K562 (cell line): ENCODE data around the gene WDR45. TPM values are rescaled to one million over a fixed set of nuclear protein-coding genes. Genes with fewer than 3 reads are reported as not detected.

Experiments used
- GATAD2B ChIP-seq: fragments of 450-650 bp; IDR thresholded peaks from 2 replicates; pipeline ENCODE4 v1.6.1; 2017; ENCODE audit warnings: mild to moderate bottlenecking, borderline replicate concordance
- MAFF ChIP-seq: IDR thresholded peaks from 2 replicates; pipeline ENCODE4 v1.6.1; 2012; ENCODE audit warnings: low read length, improper control_type of control experiment
- MBD2 ChIP-seq: sonication (generic); IDR thresholded peaks from 2 replicates; pipeline ENCODE4 v1.6.1; 2016; ENCODE audit warnings: low read depth, borderline replicate concordance
- NBN ChIP-seq: fragments of 450-650 bp; IDR thresholded peaks from 2 replicates; pipeline ENCODE4 v1.6.1; 2016; ENCODE audit warnings: low read depth, mild to moderate bottlenecking
- POLR3A ChIP-seq: IDR thresholded peaks from 2 replicates; pipeline ENCODE4 v1.6.1; 2011; ENCODE audit warnings: borderline replicate concordance, mild to moderate bottlenecking, moderate library complexity; ENCODE audit not compliant: insufficient read length, insufficient read depth; ENCODE audit errors: extremely low read depth
- SAP30 ChIP-seq: fragments of 200-600 bp; sonication (generic); IDR thresholded peaks from 2 replicates; pipeline ENCODE4 v1.6.1; 2012; ENCODE audit warnings: borderline replicate concordance, low read depth, mild to moderate bottlenecking, moderate library complexity, low read length, control low read depth, inconsistent platforms; ENCODE audit not compliant: insufficient read depth, poor library complexity, severe bottlenecking
- SP1 ChIP-seq: sonication (generic); formaldehyde crosslinking; IDR thresholded peaks from 2 replicates; pipeline ENCODE4 v1.8.1; 2022; ENCODE audit warnings: mild to moderate bottlenecking, missing genetic modification reagents
- SRF ChIP-seq, 2 experiments: fragments of 250-450, 450-650 bp in 1 of 2; sonication (Bioruptor Pico) in 1 of 2; sonication (generic) in 1 of 2; formaldehyde crosslinking; IDR thresholded peaks; 2 replicates each; pipeline versions ENCODE4 v1.5.0 to v1.5.1; 2020 to 2022; ENCODE audit warnings: mild to moderate bottlenecking in 1 of 2, missing genetic modification reagents in 1 of 2
- SRSF1 ChIP-seq: fragments of 200-400 bp; formaldehyde crosslinking; IDR thresholded peaks from 2 replicates; pipeline ENCODE4 v1.6.1; 2017; ENCODE audit warnings: mild to moderate bottlenecking, low read depth, low read length, moderate library complexity
- YY1 ChIP-seq, 3 experiments: IDR thresholded peaks; 2 replicates each; pipeline ENCODE4 v1.6.1; 2011; ENCODE audit warnings: low read length in 2 of 3, mild to moderate bottlenecking in 2 of 3, moderate library complexity in 2 of 3, borderline replicate concordance in 1 of 3, control low read depth in 1 of 3, low read depth in 1 of 3; ENCODE audit not compliant: insufficient read depth in 3 of 3, insufficient replicate concordance in 2 of 3, control insufficient read depth in 1 of 3, insufficient read length in 1 of 3; ENCODE audit errors: extremely low read depth in 1 of 3
- ZBTB17 ChIP-seq: fragments of 450-650 bp; formaldehyde crosslinking; IDR thresholded peaks from 2 replicates; pipeline ENCODE4 v1.4.0; 2020; ENCODE audit warnings: mild to moderate bottlenecking
- ZNF12 ChIP-seq: sonication (generic); formaldehyde crosslinking; IDR thresholded peaks from 2 replicates; pipeline ENCODE4 v1.4.0; 2020; ENCODE audit warnings: mild to moderate bottlenecking, missing genetic modification reagents
- ZNF175 ChIP-seq: fragments of 200-800 bp; sonication (Bioruptor generic); IDR thresholded peaks from 2 replicates; pipeline ENCODE4 v1.6.1; 2016; ENCODE audit warnings: low read depth, mild to moderate bottlenecking, missing genetic modification characterization, missing compliant biosample characterization
- ZNF274 ChIP-seq: IDR thresholded peaks from 2 replicates; pipeline ENCODE4 v1.6.1; 2011; ENCODE audit warnings: low read depth, mild to moderate bottlenecking, low read length, moderate library complexity, borderline replicate concordance
- polyA plus RNA-seq, 8 experiments: library from polyadenylated mRNA; depleted of rRNA in 4 of 8; stranded (reverse) in 5 of 8; unstranded in 3 of 8; fragments of >200 nt; fragmentation: Nextera tagmentation in 2 of 8; fragmentation: Illumina TruSeq in 1 of 8; extraction: Ambion mirVana in 2 of 8; extraction: Trizol in 1 of 8; gene quantifications; 2 replicates each; pipeline versions ENCODE4 v1.2.1 to v1.2.3, GENCODE V29; 2011 to 2014; ENCODE audit warnings: inconsistent platforms in 1 of 8, missing spikeins in 1 of 8
- total RNA-seq, 7 experiments: library from RNA; depleted of rRNA in 6 of 7; stranded (reverse); fragments of >200 nt in 6 of 7; fragmentation: Illumina TruSeq in 2 of 7; extraction: Trizol in 2 of 7; gene quantifications; 2 replicates each; pipeline versions ENCODE4 v1.2.1 to v1.2.3, GENCODE V29; 2011 to 2021; ENCODE audit warnings: low replicate concordance in 1 of 7
- TF ChIP-seq, protein P1 (sequence below): fragments of 250-450 bp; sonication (Bioruptor Pico); IDR thresholded peaks from 2 replicates; pipeline ENCODE4 v1.4.0; 2020
- TF ChIP-seq, protein P2 (sequence below): sonication (generic); formaldehyde crosslinking; IDR thresholded peaks from 2 replicates; pipeline ENCODE4 v1.8.0; 2023; ENCODE audit warnings: mild to moderate bottlenecking, missing genetic modification reagents
- TF ChIP-seq, protein P3 (sequence below): fragments of 250-450 bp; sonication (Bioruptor Pico); IDR thresholded peaks from 2 replicates; pipeline ENCODE4 v1.5.1; 2021; ENCODE audit warnings: mild to moderate bottlenecking

Gene WDR45
- total and polyA plus RNA-seq, 9 of the 15 experiments (the other 6 are each of a cell fraction or from before 2014, with no cell fraction given): 19.4 to 136 (median 59.7) TPM

DNA sequence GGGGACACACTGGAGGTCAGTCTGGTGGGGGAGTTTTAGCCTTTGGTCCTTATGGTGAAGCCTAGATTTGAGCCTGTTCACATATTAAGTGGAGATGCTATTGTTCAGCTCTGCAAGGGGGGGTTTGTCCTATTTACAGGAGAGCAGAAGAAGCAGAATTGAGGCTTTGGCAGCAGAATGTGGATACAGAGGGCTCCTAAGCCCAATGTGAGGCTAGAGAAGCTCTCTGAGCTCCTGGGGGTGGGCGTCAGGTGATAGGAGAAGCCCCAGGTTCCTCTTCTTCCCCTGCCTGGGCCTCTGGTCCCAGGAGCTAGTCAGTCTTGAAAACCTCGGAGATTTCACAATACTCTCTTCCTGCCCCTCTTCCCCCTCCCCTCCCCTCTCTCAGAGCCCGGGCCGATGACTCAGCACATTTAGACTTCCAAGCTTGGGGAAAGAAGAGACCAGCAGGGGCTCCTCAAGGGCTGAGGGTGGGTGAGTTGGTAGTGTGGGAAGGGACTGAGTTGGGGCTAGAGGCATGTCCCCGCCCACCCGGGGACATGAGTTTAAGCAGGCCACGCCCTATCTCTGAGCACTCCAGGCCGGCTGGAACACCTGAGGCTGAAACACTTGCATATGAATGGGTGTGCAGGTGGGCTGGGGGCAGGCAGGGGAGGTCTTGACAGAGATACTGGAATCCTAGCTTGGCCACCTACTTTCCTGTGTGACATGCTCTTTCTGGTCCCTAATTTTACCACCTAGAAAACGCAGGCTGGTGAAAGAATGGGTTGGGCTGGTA is 39.9 kb downstream of the WDR45 start (continued):
- TF ChIP-seq ZNF12 (CRISPR knock-in tag) (no peak), ZBTB17 (CRISPR knock-in tag) (no peak), SRSF1 (no peak), ZNF274 (no peak), YY1 (IDR thresholded peaks at IDR 0.05; ENCODE audit: borderline replicate concordance in 1 of 3, control insufficient read depth in 1 of 3, extremely low read depth in 1 of 3, insufficient read depth in 3 of 3, insufficient read length in 1 of 3, insufficient replicate concordance in 2 of 3, low read depth in 1 of 3, low read length in 2 of 3) (peak in 1 of 3 experiments; percentile 29), SAP30 (no peak), NBN (0 out of 2 replicates have a peak, but pooled peaks have one; percentile 46), ZNF175 (CRISPR knock-in tag) (no peak), MBD2 (0 out of 2 replicates have a peak, but pooled peaks have one; percentile 29), POLR3A (no peak), SRF (CRISPR knock-in tag; IDR thresholded peaks at IDR 0.05) (0 out of 4 replicates have a peak, but pooled peaks of 1 of the 2 experiments have one; percentile 27), GATAD2B (peak; percentile 28; the same call in 1 of the 2 replicates), MAFF (peak; percentile 99), SP1 (CRISPR knock-in tag) (0 out of 2 replicates have a peak, but pooled peaks have one; percentile 19)
- TF ChIP-seq, protein P1, sequence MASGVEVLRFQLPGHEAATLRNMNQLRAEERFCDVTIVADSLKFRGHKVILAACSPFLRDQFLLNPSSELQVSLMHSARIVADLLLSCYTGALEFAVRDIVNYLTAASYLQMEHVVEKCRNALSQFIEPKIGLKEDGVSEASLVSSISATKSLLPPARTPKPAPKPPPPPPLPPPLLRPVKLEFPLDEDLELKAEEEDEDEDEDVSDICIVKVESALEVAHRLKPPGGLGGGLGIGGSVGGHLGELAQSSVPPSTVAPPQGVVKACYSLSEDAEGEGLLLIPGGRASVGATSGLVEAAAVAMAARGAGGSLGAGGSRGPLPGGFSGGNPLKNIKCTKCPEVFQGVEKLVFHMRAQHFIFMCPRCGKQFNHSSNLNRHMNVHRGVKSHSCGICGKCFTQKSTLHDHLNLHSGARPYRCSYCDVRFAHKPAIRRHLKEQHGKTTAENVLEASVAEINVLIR (CRISPR knock-in tag): no peak
- TF ChIP-seq, protein P2, sequence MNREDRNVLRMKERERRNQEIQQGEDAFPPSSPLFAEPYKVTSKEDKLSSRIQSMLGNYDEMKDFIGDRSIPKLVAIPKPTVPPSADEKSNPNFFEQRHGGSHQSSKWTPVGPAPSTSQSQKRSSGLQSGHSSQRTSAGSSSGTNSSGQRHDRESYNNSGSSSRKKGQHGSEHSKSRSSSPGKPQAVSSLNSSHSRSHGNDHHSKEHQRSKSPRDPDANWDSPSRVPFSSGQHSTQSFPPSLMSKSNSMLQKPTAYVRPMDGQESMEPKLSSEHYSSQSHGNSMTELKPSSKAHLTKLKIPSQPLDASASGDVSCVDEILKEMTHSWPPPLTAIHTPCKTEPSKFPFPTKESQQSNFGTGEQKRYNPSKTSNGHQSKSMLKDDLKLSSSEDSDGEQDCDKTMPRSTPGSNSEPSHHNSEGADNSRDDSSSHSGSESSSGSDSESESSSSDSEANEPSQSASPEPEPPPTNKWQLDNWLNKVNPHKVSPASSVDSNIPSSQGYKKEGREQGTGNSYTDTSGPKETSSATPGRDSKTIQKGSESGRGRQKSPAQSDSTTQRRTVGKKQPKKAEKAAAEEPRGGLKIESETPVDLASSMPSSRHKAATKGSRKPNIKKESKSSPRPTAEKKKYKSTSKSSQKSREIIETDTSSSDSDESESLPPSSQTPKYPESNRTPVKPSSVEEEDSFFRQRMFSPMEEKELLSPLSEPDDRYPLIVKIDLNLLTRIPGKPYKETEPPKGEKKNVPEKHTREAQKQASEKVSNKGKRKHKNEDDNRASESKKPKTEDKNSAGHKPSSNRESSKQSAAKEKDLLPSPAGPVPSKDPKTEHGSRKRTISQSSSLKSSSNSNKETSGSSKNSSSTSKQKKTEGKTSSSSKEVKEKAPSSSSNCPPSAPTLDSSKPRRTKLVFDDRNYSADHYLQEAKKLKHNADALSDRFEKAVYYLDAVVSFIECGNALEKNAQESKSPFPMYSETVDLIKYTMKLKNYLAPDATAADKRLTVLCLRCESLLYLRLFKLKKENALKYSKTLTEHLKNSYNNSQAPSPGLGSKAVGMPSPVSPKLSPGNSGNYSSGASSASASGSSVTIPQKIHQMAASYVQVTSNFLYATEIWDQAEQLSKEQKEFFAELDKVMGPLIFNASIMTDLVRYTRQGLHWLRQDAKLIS (CRISPR knock-in tag): 0 out of 2 replicates have a peak, but pooled peaks have one; percentile 30
- TF ChIP-seq, protein P3, sequence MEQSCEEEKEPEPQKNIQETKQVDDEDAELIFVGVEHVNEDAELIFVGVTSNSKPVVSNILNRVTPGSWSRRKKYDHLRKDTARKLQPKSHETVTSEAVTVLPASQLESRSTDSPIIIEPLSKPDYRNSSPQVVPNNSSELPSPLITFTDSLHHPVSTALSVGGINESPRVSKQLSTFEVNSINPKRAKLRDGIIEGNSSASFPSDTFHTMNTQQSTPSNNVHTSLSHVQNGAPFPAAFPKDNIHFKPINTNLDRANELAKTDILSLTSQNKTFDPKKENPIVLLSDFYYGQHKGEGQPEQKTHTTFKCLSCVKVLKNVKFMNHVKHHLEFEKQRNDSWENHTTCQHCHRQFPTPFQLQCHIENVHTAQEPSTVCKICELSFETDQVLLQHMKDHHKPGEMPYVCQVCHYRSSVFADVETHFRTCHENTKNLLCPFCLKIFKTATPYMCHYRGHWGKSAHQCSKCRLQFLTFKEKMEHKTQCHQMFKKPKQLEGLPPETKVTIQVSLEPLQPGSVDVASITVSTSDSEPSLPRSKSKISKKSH: no peak
